ENCODE data around the gene CLDN3. TPM values are rescaled to one million over a fixed set of nuclear protein-coding genes. Genes with fewer than 3 reads are reported as not detected.

Gene CLDN3
- total RNA-seq, 1 experiment from 2014 or later: not detected

GRCh38 chr7:73742753-73743641, 27.1 kb downstream of the CLDN3 start:
- H3K9me2 ChIP-seq (replicated peaks; ENCODE audit: insufficient read depth, low read length): no peaks in the 10 kb centered on the region
- DNase-seq: no peak
- H3K4me2 ChIP-seq (ENCODE audit: low read depth, low read length, poor library complexity, severe bottlenecking): no peak overlapping the region
- no peaks in the 10 kb centered on the region for H4K20me1 ChIP-seq (ENCODE audit: insufficient read depth, low read depth, low read length)
- H3K9ac ChIP-seq (ENCODE audit: low read length): no peak overlapping the region
- no peak overlapping the region for H3K27ac ChIP-seq (ENCODE audit: low read length)
- no peak overlapping the region for H2AFZ ChIP-seq (ENCODE audit: low read length)
- H3K4me1 ChIP-seq (ENCODE audit: low read length): peaks cover 8% of the 10 kb centered on the region
- no peaks in the 10 kb centered on the region for H3K79me2 ChIP-seq (ENCODE audit: low read length)
- H3K27me3 ChIP-seq (ENCODE audit: low read length): no peaks in the 10 kb centered on the region
- H3K36me3 ChIP-seq (ENCODE audit: insufficient read depth, low read length): no peaks in the 10 kb centered on the region
- H3K9me3 ChIP-seq (ENCODE audit: low read length): no peaks in the 10 kb centered on the region
- H3K4me3 ChIP-seq (ENCODE audit: low read length): no peak overlapping the region

DNA sequence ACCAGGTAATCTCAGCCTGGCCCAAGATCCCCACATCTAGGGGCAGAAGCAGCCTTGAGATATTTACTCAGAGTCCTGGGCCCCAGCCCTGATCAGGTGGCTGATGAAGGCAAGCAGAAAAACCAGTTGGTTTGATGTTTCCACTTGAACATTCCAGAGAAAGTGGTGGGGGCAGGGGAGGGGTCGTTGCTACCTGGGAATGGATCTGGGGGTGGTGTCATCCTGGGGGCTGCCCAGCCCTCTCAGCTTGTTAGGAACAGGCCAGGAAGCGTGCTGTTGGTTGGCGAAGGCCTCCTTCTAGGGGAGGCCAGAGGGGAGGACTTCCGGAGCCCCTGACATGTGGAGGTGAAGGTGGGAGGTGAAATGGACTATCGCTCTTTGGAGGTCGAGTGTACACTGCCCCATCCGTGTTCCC, 27.7 kb downstream of the CLDN3 start:
- no peaks in the 10 kb centered on the region for H3K27me3 ChIP-seq (ENCODE audit: low read length)
- H3K36me3 ChIP-seq (ENCODE audit: insufficient read depth, low read length): no peaks in the 10 kb centered on the region
- peaks cover 6% of the 10 kb centered on the region for H4K20me1 ChIP-seq (ENCODE audit: insufficient read depth, low read depth, low read length)
- peaks cover 15% of the 10 kb centered on the region for H3K4me1 ChIP-seq (ENCODE audit: low read length)
- H3K4me3 ChIP-seq (ENCODE audit: low read length): no peak overlapping the region
- no peak overlapping the region for H3K27ac ChIP-seq (ENCODE audit: low read length)
- H3K79me2 ChIP-seq (ENCODE audit: low read length): peaks cover 6% of the 10 kb centered on the region
- no peak overlapping the region for H3K4me2 ChIP-seq (ENCODE audit: low read depth, low read length, poor library complexity, severe bottlenecking)
- H3K9ac ChIP-seq (ENCODE audit: low read length): no peak overlapping the region
- H2AFZ ChIP-seq (ENCODE audit: low read length): no peak overlapping the region
- H3K9me3 ChIP-seq (ENCODE audit: low read length): no peaks in the 10 kb centered on the region
- no peaks in the 10 kb centered on the region for H3K9me2 ChIP-seq (replicated peaks; ENCODE audit: insufficient read depth, low read length)
- DNase-seq: no peak

GRCh38 chr7:73741600-73741999, 28.5 kb downstream of the CLDN3 start:
- no peak overlapping the region for H2AFZ ChIP-seq (ENCODE audit: low read length)
- H3K27ac ChIP-seq (ENCODE audit: low read length): no peak overlapping the region
- no peak overlapping the region for H3K9ac ChIP-seq (ENCODE audit: low read length)
- no peak overlapping the region for H3K4me3 ChIP-seq (ENCODE audit: low read length)
- H3K4me1 ChIP-seq (ENCODE audit: low read length): peaks cover 17% of the 10 kb centered on the region
- no peaks in the 10 kb centered on the region for H3K27me3 ChIP-seq (ENCODE audit: low read length)
- DNase-seq: no peak
- H3K9me2 ChIP-seq (replicated peaks; ENCODE audit: insufficient read depth, low read length): no peaks in the 10 kb centered on the region
- no peak overlapping the region for H3K4me2 ChIP-seq (ENCODE audit: low read depth, low read length, poor library complexity, severe bottlenecking)
- no peaks in the 10 kb centered on the region for H3K9me3 ChIP-seq (ENCODE audit: low read length)
- peaks cover 10% of the 10 kb centered on the region for H3K79me2 ChIP-seq (ENCODE audit: low read length)
- H3K36me3 ChIP-seq (ENCODE audit: insufficient read depth, low read length): no peaks in the 10 kb centered on the region
- H4K20me1 ChIP-seq (ENCODE audit: insufficient read depth, low read depth, low read length): peaks cover 10% of the 10 kb centered on the region

- DNase-seq: no peak
- Histone ChIP-seq H3K4me3 (ENCODE audit: low read length) (no peak overlapping the region), H3K27me3 (ENCODE audit: low read length) (no peaks in the 10 kb centered on the region), H3K9me3 (ENCODE audit: low read length) (no peaks in the 10 kb centered on the region), H3K9me2 (replicated peaks; ENCODE audit: insufficient read depth, low read length) (no peaks in the 10 kb centered on the region), H4K20me1 (ENCODE audit: insufficient read depth, low read depth, low read length) (peaks cover 10% of the 10 kb centered on the region), H3K9ac (ENCODE audit: low read length) (no peak overlapping the region), H2AFZ (ENCODE audit: low read length) (no peak overlapping the region), H3K36me3 (ENCODE audit: insufficient read depth, low read length) (no peaks in the 10 kb centered on the region), H3K27ac (ENCODE audit: low read length) (no peak overlapping the region), H3K4me2 (ENCODE audit: low read depth, low read length, poor library complexity, severe bottlenecking) (no peak overlapping the region), H3K4me1 (ENCODE audit: low read length) (peaks cover 17% of the 10 kb centered on the region), H3K79me2 (ENCODE audit: low read length) (peaks cover 10% of the 10 kb centered on the region)
Measured at GRCh38 chr7:73740771-73741170, 29.3 kb downstream of the CLDN3 start.

DNA sequence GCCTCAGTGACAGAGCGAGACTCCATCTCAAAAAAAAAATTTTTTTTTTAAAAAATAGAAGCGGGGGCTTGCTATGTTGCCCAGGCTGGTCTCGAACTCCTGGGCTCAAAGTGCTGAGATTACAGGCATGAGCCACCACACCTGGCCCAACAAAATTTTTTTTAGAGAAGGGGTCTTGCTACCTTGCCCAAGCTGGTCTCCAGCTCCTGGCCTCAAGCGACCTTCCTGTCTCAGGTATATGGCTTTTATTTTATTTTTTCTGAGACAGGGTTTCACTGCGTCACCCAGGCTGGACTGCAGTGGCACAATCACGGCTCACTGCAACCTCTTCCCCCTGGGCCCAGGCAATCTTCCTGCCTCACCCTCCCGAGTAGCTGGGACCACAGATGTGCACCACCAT, 29.9 kb downstream of the CLDN3 start:
- Histone ChIP-seq H3K9me2 (replicated peaks; ENCODE audit: insufficient read depth, low read length) (no peaks in the 10 kb centered on the region), H3K9me3 (ENCODE audit: low read length) (no peaks in the 10 kb centered on the region), H3K27me3 (ENCODE audit: low read length) (no peaks in the 10 kb centered on the region), H3K9ac (ENCODE audit: low read length) (no peak overlapping the region), H3K4me3 (ENCODE audit: low read length) (no peak overlapping the region), H2AFZ (ENCODE audit: low read length) (no peak overlapping the region), H3K4me1 (ENCODE audit: low read length) (peaks cover 17% of the 10 kb centered on the region), H4K20me1 (ENCODE audit: insufficient read depth, low read depth, low read length) (peaks cover 10% of the 10 kb centered on the region), H3K36me3 (ENCODE audit: insufficient read depth, low read length) (no peaks in the 10 kb centered on the region), H3K4me2 (ENCODE audit: low read depth, low read length, poor library complexity, severe bottlenecking) (no peak overlapping the region), H3K79me2 (ENCODE audit: low read length) (peaks cover 10% of the 10 kb centered on the region), H3K27ac (ENCODE audit: low read length) (no peak overlapping the region)
- DNase-seq: no peak

DNA sequence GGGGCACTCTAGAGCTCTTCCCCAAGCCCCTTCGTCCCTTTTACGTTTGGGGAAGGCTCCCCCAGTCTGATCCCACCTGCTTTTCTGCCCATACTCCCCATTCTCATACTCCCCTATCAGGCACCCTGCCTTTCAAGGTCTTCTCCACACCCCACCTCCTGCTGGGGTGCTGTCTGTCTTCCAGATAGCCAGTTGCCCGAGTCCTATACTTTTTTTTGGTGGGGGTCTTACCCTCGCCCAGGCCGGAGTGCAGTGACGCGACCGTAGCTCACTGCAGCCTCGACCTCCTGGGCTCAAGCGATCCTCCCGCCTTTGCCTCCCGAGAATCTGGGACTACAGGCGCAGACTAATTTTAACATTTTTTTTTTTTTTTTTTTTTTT, 30.7 kb downstream of the CLDN3 start:
- Histone ChIP-seq H3K9me2 (replicated peaks; ENCODE audit: insufficient read depth, low read length) (no peaks in the 10 kb centered on the region), H3K9ac (ENCODE audit: low read length) (peak overlapping the region; percentile 82), H3K27me3 (ENCODE audit: low read length) (no peaks in the 10 kb centered on the region), H3K4me3 (ENCODE audit: low read length) (peak overlapping the region; percentile 77), H3K4me1 (ENCODE audit: low read length) (peaks cover 21% of the 10 kb centered on the region), H3K4me2 (ENCODE audit: low read depth, low read length, poor library complexity, severe bottlenecking) (peak overlapping the region; percentile 76), H2AFZ (ENCODE audit: low read length) (peak overlapping the region; percentile 95), H3K79me2 (ENCODE audit: low read length) (peaks cover 10% of the 10 kb centered on the region), H3K27ac (ENCODE audit: low read length) (no peak overlapping the region), H3K9me3 (ENCODE audit: low read length) (no peaks in the 10 kb centered on the region), H3K36me3 (ENCODE audit: insufficient read depth, low read length) (no peaks in the 10 kb centered on the region), H4K20me1 (ENCODE audit: insufficient read depth, low read depth, low read length) (peaks cover 10% of the 10 kb centered on the region)
- DNase-seq: no peak

DNA sequence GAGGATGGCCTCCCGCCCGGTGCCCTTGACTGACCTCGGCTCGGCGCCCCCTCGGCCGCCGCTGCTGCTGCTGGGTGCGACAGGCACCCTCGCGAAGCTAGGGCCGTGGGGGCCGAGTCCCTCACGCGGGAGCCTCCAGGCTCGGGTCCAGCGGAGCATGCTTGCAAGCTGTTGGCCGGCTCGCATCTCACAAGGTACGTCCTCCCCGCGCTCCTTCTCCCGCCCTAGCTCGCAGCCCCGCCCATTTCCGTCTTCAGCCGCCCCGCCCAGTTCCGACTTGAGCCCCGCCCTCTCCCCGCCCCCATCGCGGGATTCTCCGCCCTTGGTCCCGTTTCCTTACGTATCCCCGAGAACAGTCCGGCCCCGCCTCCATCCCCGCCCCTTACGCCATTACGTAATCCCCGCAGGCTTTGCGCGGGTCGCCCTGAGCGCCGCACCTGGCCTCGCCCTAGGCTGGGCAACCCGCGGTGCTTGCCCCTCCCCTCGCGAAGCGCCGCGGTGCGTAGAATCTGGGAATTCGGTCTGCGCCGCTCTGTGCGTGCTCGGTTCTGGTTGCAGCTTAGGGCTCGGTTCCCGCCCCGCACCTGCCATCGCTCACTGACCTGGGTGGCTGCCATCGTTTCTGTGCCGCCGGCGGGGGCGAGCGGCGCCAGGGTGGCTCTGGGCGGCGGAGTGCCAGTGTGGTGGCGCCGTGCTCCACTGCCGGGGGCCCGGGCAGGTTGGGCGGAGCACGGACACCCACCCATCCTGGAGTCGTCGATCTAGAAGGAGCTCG, 31.3 kb downstream of the CLDN3 start, which contains the start of gene ABHD11:
ABHD11 (minus strand) TSS at position 191 of the 775 bp plus-strand sequence; CDS start at position 159, 32 bp downstream.
- H3K79me2 ChIP-seq (ENCODE audit: low read length): peaks cover 10% of the 10 kb centered on the region

DNA sequence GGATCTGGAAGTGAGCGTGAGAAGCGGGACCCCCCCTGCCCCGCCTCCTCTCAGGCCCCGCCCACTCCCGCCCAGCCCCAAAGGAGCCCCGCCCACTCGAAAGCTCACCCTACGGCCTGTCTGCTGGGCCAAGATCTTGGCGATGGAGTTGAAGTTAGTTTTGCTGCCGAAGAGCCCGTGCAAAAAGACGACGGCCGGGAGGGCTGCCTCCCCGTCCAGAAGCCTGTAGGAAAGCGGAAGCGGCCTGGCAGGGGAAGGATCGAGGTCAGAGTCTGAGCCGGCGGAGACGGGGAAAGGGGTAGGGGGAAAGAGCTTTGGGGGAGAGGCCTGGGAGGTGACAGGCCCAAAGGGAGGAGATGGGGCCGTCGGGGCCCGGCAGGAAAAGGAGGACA, 31.9 kb downstream of the CLDN3 start:
- Histone ChIP-seq H4K20me1 (ENCODE audit: insufficient read depth, low read depth, low read length) (peaks cover 10% of the 10 kb centered on the region), H2AFZ (ENCODE audit: low read length) (peak overlapping the region; percentile 56; the same call in 1 of the 2 replicates), H3K4me3 (ENCODE audit: low read length) (peak overlapping the region; percentile 77), H3K79me2 (ENCODE audit: low read length) (peaks cover 10% of the 10 kb centered on the region), H3K9ac (ENCODE audit: low read length) (peak overlapping the region; percentile 85), H3K4me1 (ENCODE audit: low read length) (peaks cover 21% of the 10 kb centered on the region), H3K36me3 (ENCODE audit: insufficient read depth, low read length) (no peaks in the 10 kb centered on the region), H3K27ac (ENCODE audit: low read length) (peak overlapping the region; percentile 76), H3K27me3 (ENCODE audit: low read length) (no peaks in the 10 kb centered on the region), H3K9me3 (ENCODE audit: low read length) (no peaks in the 10 kb centered on the region), H3K9me2 (replicated peaks; ENCODE audit: insufficient read depth, low read length) (no peaks in the 10 kb centered on the region), H3K4me2 (ENCODE audit: low read depth, low read length, poor library complexity, severe bottlenecking) (peak overlapping the region; percentile 82)
- peak; percentile 86 for DNase-seq

More for the DNA sequence above, 31.3 kb downstream of the CLDN3 start, which contains the start of gene ABHD11:
- Histone ChIP-seq H3K9me3 (ENCODE audit: low read length) (no peaks in the 10 kb centered on the region), H3K4me1 (ENCODE audit: low read length) (peaks cover 21% of the 10 kb centered on the region), H4K20me1 (ENCODE audit: insufficient read depth, low read depth, low read length) (peaks cover 10% of the 10 kb centered on the region), H3K9me2 (replicated peaks; ENCODE audit: insufficient read depth, low read length) (no peaks in the 10 kb centered on the region), H2AFZ (ENCODE audit: low read length) (peak within 1 kb of the TSS; percentile 95), H3K4me2 (ENCODE audit: low read depth, low read length, poor library complexity, severe bottlenecking) (peak within 1 kb of the TSS; percentile 82), H3K9ac (ENCODE audit: low read length) (peak within 1 kb of the TSS; percentile 85), H3K36me3 (ENCODE audit: insufficient read depth, low read length) (no peaks in the 10 kb centered on the region), H3K4me3 (ENCODE audit: low read length) (peak within 1 kb of the TSS; percentile 77), H3K27ac (ENCODE audit: low read length) (peak within 1 kb of the TSS; percentile 76), H3K27me3 (ENCODE audit: low read length) (no peaks in the 10 kb centered on the region)
- peak; percentile 99 for DNase-seq
